ENCODE measurements around the gene CYP26B1. TPM values are rescaled to one million over a fixed set of nuclear protein-coding genes. Genes with fewer than 3 reads are reported as not detected.

The CYP26B1 gene
- total RNA-seq, 2 donors from 2014 or later = 6.0 to 20.8 TPM

DNA sequence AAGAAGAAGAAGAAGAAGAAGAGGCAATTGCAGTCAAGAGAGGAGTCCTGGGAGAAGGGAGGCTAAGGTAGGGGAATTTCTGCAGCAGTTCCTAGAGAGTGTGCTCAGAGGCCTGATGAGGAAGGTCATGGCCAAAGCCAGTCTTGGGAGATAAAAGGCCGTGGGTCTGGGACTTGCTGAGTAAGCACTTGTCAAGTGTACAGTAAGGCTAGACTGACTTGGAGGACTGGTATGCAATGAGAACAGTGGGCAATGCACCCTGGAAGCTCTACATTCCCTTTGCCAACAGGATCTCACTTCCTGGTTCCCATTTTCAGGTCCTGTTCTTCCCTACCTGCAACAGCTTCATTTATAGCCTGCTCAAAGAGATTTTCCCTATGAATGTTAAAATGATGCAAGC lies 28.6 kb upstream of the CYP26B1 start:
- DNase-seq (ENCODE audit: low spot score) (no peak), ATAC-seq (ENCODE audit: insufficient number of reproducible peaks, low FRiP score, low read depth) (no peak)
- Histone ChIP-seq H3K4me3 (no peak overlapping the region), H3K27ac (no peak overlapping the region), H3K36me3 (no peaks in the 10 kb centered on the region), H3K9me3 (no peaks in the 10 kb centered on the region), H3K27me3 (replicated peaks; ENCODE audit: insufficient read depth) (no peaks in the 10 kb centered on the region), H3K4me1 (ENCODE audit: control insufficient read depth in 1 of 2, low read depth in 2 of 2) (no peaks in the 10 kb centered on the region)
- TF ChIP-seq, protein P1, sequence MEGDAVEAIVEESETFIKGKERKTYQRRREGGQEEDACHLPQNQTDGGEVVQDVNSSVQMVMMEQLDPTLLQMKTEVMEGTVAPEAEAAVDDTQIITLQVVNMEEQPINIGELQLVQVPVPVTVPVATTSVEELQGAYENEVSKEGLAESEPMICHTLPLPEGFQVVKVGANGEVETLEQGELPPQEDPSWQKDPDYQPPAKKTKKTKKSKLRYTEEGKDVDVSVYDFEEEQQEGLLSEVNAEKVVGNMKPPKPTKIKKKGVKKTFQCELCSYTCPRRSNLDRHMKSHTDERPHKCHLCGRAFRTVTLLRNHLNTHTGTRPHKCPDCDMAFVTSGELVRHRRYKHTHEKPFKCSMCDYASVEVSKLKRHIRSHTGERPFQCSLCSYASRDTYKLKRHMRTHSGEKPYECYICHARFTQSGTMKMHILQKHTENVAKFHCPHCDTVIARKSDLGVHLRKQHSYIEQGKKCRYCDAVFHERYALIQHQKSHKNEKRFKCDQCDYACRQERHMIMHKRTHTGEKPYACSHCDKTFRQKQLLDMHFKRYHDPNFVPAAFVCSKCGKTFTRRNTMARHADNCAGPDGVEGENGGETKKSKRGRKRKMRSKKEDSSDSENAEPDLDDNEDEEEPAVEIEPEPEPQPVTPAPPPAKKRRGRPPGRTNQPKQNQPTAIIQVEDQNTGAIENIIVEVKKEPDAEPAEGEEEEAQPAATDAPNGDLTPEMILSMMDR (IDR thresholded peaks at IDR 0.05) = no peak

DNA sequence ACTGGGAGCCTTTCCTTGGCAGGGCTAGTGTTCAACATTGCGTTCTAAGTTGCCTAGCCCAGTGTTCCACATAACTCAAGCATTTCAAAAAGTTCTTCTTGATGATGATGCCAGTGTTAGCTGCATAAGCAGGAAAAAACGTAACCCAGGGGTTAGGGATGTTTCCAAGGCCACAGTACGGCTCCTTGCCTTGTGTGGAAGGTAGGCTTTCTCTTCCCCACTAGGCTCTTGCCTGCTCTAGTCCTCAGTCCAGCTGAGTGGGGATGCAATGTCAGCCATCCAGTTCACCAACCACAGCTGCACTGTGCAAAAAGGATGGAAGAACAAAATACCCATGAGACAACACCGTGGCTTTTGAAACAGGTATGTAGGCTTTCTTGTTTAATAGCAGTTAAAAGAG lies 28.0 kb upstream of the CYP26B1 start:
- no peaks in the 10 kb centered on the region for H3K4me1 ChIP-seq (ENCODE audit: control insufficient read depth in 1 of 2, low read depth in 2 of 2)
- no peak for ATAC-seq (ENCODE audit: insufficient number of reproducible peaks, low FRiP score, low read depth)
- H3K27ac ChIP-seq = no peak overlapping the region
- TF ChIP-seq, protein P1 (IDR thresholded peaks at IDR 0.05) = no peak
- no peaks in the 10 kb centered on the region for H3K27me3 ChIP-seq (replicated peaks; ENCODE audit: insufficient read depth)
- no peaks in the 10 kb centered on the region for H3K9me3 ChIP-seq
- no peak for DNase-seq (ENCODE audit: low spot score)
- H3K4me3 ChIP-seq = no peak overlapping the region
- no peaks in the 10 kb centered on the region for H3K36me3 ChIP-seq

DNA sequence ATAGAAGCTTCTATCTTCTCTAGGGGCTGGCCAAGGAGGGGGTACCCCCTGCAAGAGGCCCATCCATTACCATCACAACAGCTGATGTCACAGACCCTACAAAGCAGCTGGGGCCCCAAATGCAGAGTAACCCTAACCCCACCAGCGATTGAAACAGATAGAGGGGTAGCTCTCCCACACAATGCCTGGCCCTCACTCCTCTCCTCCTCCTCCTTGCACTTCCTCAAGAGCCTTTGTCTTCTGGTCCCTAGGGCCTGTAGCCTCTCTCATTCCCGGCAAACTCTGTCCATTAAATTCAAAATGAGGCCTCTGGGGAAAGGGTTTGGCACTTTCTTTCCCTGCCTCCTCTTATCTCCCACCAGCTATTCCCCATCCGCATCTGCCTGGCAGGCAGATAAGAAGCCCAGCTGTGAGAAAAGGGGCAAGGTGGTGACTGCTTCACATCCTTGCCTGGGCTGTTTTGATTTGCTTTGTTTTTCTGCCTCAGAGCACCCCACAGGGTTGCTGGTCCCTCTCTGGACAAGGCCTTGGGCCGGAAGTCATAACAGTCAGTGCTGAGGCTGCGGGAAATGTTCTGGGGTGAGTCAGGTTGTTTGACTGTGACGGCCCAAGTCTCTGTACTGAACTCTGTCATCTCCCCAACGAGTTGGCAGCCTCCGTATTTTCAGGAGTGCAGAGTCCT lies 26.1 kb upstream of the CYP26B1 start:
- Histone ChIP-seq H3K27ac (no peak overlapping the region), H3K36me3 (no peaks in the 10 kb centered on the region), H3K4me3 (no peak overlapping the region), H3K4me1 (ENCODE audit: control insufficient read depth in 1 of 2, low read depth in 2 of 2) (no peaks in the 10 kb centered on the region), H3K9me3 (no peaks in the 10 kb centered on the region), H3K27me3 (replicated peaks; ENCODE audit: insufficient read depth) (no peaks in the 10 kb centered on the region)
- DNase-seq (ENCODE audit: low spot score) = no peak
- ATAC-seq (ENCODE audit: insufficient number of reproducible peaks, low FRiP score, low read depth) = no peak
- TF ChIP-seq, protein P1 (IDR thresholded peaks at IDR 0.05) = no peak

DNA sequence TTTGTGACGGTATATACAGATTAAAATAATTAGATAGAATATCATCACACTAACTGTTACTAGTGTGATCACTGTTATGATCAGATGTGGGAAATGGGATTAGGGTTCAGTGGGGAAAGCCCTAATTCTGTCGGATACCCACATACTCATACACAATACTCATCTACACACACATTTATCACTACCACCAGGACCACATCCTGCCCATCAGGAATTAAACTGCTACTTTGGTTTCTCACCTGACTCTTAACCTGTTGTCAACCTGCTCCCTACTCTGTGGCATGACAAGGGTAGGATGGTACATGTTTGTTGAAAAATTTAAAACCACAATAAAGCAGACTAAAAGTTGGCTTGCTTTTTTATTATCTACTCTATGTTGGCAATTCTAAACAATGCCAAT lies 24.8 kb upstream of the CYP26B1 start:
- Histone ChIP-seq H3K4me1 (ENCODE audit: control insufficient read depth in 1 of 2, low read depth in 2 of 2) (no peaks in the 10 kb centered on the region), H3K36me3 (no peaks in the 10 kb centered on the region), H3K27me3 (replicated peaks; ENCODE audit: insufficient read depth) (no peaks in the 10 kb centered on the region), H3K27ac (no peak overlapping the region), H3K4me3 (no peak overlapping the region), H3K9me3 (no peaks in the 10 kb centered on the region)
- no peak for ATAC-seq (ENCODE audit: insufficient number of reproducible peaks, low FRiP score, low read depth)
- no peak for DNase-seq (ENCODE audit: low spot score)
- TF ChIP-seq, protein P1 (IDR thresholded peaks at IDR 0.05) = no peak

DNA sequence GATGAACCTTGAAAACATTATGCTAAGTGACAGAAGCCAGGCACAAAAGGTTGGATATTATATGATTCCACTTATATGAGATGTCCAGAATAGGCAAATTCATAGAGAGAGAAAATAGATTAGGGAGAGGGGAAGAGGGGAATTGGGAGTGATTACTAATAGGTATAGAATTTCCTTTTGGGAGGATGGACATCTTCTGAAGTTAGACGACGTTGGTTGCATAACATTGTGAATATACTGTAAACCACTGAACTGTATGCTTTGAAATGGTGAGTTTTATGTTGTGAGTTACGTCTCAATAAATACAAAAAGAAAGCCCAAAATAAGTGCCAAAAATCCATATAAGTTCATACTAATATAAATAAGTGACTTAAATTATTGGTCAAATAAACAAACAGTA lies 18.6 kb upstream of the CYP26B1 start:
- TF ChIP-seq, protein P1 (IDR thresholded peaks at IDR 0.05) = no peak
- Histone ChIP-seq H3K27ac (no peak overlapping the region), H3K36me3 (no peaks in the 10 kb centered on the region), H3K4me3 (no peak overlapping the region), H3K27me3 (replicated peaks; ENCODE audit: insufficient read depth) (no peaks in the 10 kb centered on the region), H3K4me1 (ENCODE audit: control insufficient read depth in 1 of 2, low read depth in 2 of 2) (no peaks in the 10 kb centered on the region), H3K9me3 (no peaks in the 10 kb centered on the region)
- DNase-seq (ENCODE audit: low spot score) (no peak), ATAC-seq (ENCODE audit: insufficient number of reproducible peaks, low FRiP score, low read depth) (no peak)

Measured in thoracic aorta (tissue), 2 donors.